ENCODE results near the gene ZNF460. TPM values are rescaled to one million over a fixed set of nuclear protein-coding genes. Genes with fewer than 3 reads are reported as not detected.

ZNF460 gene
- total and polyA plus RNA-seq, 2 of the 8 experiments (the other 6 are each of a cell fraction or from before 2014, with no cell fraction given) = 9.3 to 57.9 TPM

DNA sequence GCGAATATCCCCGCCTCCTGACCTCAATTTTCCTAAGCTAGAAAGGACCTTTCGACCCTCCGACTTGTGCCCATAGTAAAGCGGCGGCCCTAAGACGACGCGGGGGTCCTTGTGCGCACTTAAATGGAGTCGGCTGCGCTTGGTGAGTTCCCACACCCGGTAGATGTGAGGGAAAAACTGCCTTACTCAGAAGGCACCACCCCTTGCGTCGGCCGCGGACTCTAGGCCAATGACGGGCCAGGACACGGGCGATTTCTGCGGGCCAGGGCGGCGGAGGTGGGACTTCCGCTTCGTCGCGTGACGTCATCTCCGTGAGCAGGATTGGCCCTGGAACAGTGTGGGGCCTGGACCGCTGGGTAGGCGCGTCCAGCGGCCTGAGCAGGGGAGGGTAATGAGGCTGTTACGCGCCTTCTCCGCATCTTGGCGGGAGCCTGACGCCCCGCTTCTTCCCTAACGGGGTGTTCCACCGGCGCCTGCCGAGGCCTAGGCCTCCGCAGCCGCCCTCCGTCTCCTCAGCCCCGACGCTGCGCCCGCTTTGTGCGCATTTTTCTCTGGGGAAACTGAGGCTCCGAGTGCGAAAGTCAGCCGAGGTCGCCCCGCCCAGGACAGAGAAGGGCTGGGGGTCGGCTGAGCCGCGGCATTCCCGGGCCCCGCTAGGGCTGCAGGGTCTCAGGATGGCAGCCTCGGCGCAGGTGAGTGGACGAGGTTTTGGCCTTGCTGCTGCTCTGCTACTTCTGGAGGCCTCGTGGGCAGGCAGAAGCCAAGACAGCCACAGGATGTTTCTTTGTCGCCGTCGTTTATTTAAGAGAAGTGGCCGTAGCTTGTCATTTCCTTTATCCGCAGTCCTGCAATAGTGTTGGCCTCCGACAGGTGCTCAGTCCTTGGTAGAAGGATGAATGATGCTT lies 40.1 kb downstream of the ZNF460 start, which contains the start of gene ZNF543:
Gene ZNF543 (plus strand): TSS at position 293 of the 905 bp plus-strand sequence. CDS start 382 bp downstream, at position 675.
- Histone ChIP-seq H3K4ac (replicated peaks; ENCODE audit: insufficient read length, low read depth, low read length) (no peak within 1 kb of the TSS), H3K9ac (replicated peaks in 1 of 4; ENCODE audit: extremely low read depth in 1 of 4, low read depth in 3 of 4, low read length in 3 of 4) (peak within 1 kb of the TSS; percentile 81 to 83 (median 82)), H4K5ac (ENCODE audit: insufficient read length, low read depth, low read length) (peak within 1 kb of the TSS; percentile 58), H3K79me2 (ENCODE audit: control insufficient read depth in 1 of 2, insufficient read depth in 2 of 2, low read length in 2 of 2) (peaks cover 11 to 29% of the 10 kb centered on the region in 2 experiments), H2BK15ac (ENCODE audit: low read length) (no peak within 1 kb of the TSS), H2BK20ac (ENCODE audit: low read length) (no peak within 1 kb of the TSS), H2BK5ac (ENCODE audit: low read depth, low read length) (no peak within 1 kb of the TSS; the same call in 1 of the 2 replicates), H3K79me1 (ENCODE audit: low read depth, low read length) (peaks cover 12% of the 10 kb centered on the region), H4K8ac (ENCODE audit: extremely low read depth, insufficient read depth, low read length) (peak within 1 kb of the TSS; percentile 90; the same call in 1 of the 2 replicates), H3K4me2 (ENCODE audit: insufficient read depth in 1 of 2, low read depth in 2 of 2, low read length in 2 of 2) (peak within 1 kb of the TSS; percentile 87 to 89), H3K23ac (ENCODE audit: insufficient read length) (no peak within 1 kb of the TSS), H3K36me3 (ENCODE audit: control insufficient read depth in 2 of 4, insufficient read depth in 4 of 4, low read length in 3 of 4) (peaks cover 5 to 18% (median 13%) of the 10 kb centered on the region in 4 experiments; a peak in 6 of 8 replicates), H4K91ac (replicated peaks; ENCODE audit: insufficient read length, low read length) (no peak within 1 kb of the TSS), H2AFZ (ENCODE audit: low read length) (peak within 1 kb of the TSS; percentile 22; the same call in 1 of the 2 replicates), H3K27ac (ENCODE audit: low read depth, low read length) (peak within 1 kb of the TSS; percentile 78), H2AK5ac (ENCODE audit: low read depth, low read length) (no peak within 1 kb of the TSS), H2BK12ac (ENCODE audit: low read depth, low read length) (no peak within 1 kb of the TSS), H3K56ac (replicated peaks; ENCODE audit: insufficient read length, low read depth, low read length) (no peak within 1 kb of the TSS), H3K14ac (ENCODE audit: insufficient read length) (no peak within 1 kb of the TSS), H3K23me2 (ENCODE audit: low read depth, low read length) (peaks cover 7% of the 10 kb centered on the region), H3K9me3 (ENCODE audit: insufficient read depth in 2 of 2, low read depth in 1 of 2, low read length in 1 of 2) (no peaks in the 10 kb centered on the region), H2BK120ac (replicated peaks; ENCODE audit: low read depth, low read length) (no peak within 1 kb of the TSS), H4K20me1 (replicated peaks in 1 of 2; ENCODE audit: control insufficient read depth in 1 of 2, insufficient read depth in 2 of 2, low read length in 2 of 2) (peaks cover 0 to 7% of the 10 kb centered on the region in 2 experiments), H3K4me1 (replicated peaks in 1 of 4; ENCODE audit: control insufficient read depth in 3 of 4, insufficient read depth in 4 of 4, low read length in 3 of 4) (peaks cover 0 to 2% (median under 1%) of the 10 kb centered on the region in 4 experiments; a peak in 3 of 7 replicates), H3K27me3 (replicated peaks in 1 of 4; ENCODE audit: control insufficient read depth in 3 of 4, extremely low read depth in 1 of 4, insufficient read depth in 3 of 4, low read length in 3 of 4) (no peaks in the 10 kb centered on the region; a peak in 3 of 7 replicates), H3K18ac (ENCODE audit: extremely low read depth, low read length) (no peak within 1 kb of the TSS), H3K4me3 (ENCODE audit: extremely low read depth in 1 of 4, insufficient read depth in 2 of 4, low read depth in 3 of 4, low read length in 4 of 4) (peak within 1 kb of the TSS; percentile 81 to 90 (median 87))
- WGBS, 2 experiments (ENCODE audit: extremely low coverage in 1 of 2, insufficient coverage in 1 of 2, insufficient read length in 1 of 2, insufficient replicate concordance in 2 of 2, low coverage in 1 of 2, low lambda C conversion rate in 2 of 2, missing lambda C conversion rate in 1 of 2) = 2% methylated on average over 66 of the region's 71 CpGs; no CpG with 5 or more reads in 1 of the 2 experiments
- peak; percentile 66 for FAIRE-seq
- CTCF ChIA-PET (ENCODE audit: partially characterized antibody) = interaction anchor here (1.5 kb wide), 1 partner anchor 11 kb away, joined by 3 read pairs; no protein-coding TSS in a partner anchor
- peak; percentile 80 to 96 for DNase-seq (ENCODE audit: low read depth in 1 of 2, low spot score in 2 of 2)
- POLR2A ChIA-PET (ENCODE audit: partially characterized antibody) = interaction anchor here (0.8 to 1.6 kb wide), 6 partner anchors 9 to 111 kb away, joined by 3 to 5 read pairs (median 4); no protein-coding TSS in a partner anchor
- TF ChIP-seq NRF1 (IDR thresholded peaks at IDR 0.05; ENCODE audit: low read depth, low read length) (no peak), CREB1 (IDR thresholded peaks at IDR 0.05) (peak; percentile 96), SP2 (IDR thresholded peaks at IDR 0.05; ENCODE audit: low read length) (peak; percentile 24; the same call in 1 of the 2 replicates), BCL11A (IDR thresholded peaks at IDR 0.05; ENCODE audit: low read depth in 2 of 2, low read length in 2 of 2) (no peak), RFX5 (IDR thresholded peaks at IDR 0.05; ENCODE audit: borderline replicate concordance, low read depth, low read length) (no peak; the same call in 1 of the 2 replicates), CTBP2 (IDR thresholded peaks at IDR 0.05; ENCODE audit: borderline replicate concordance, insufficient read depth, insufficient read length, low read length) (no peak), KDM5A (IDR thresholded peaks at IDR 0.05; ENCODE audit: low read length) (peak; percentile 53; the same call in 1 of the 2 replicates), SP4 (IDR thresholded peaks at IDR 0.05; ENCODE audit: low read length) (0 out of 2 replicates have a peak, but pooled peaks have one; percentile 51), MAFK (IDR thresholded peaks at IDR 0.05; ENCODE audit: low read depth, low read length) (no peak)
- TF ChIP-seq, protein P1, sequence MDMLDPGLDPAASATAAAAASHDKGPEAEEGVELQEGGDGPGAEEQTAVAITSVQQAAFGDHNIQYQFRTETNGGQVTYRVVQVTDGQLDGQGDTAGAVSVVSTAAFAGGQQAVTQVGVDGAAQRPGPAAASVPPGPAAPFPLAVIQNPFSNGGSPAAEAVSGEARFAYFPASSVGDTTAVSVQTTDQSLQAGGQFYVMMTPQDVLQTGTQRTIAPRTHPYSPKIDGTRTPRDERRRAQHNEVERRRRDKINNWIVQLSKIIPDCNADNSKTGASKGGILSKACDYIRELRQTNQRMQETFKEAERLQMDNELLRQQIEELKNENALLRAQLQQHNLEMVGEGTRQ (IDR thresholded peaks at IDR 0.05; ENCODE audit: low read length) = no peak
